Measurements from ENCODE around the gene SUPT3H.

DNA sequence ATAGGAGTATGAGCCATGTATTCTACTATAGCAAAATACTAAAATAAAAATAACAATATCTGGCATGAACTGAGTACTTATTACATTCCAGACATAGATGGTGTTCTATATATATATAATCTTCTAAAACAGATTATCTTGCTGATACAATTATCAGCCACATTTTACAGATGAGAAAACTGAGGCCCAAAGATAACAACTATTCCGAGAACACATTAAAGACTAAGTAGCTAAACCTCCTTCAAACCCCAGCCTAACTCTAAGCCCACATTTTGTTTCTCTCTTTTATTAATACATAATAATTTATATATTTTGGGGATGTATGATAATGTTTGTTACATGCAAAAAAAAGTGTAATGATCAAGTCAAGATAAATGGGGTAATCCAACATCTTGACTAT, 148.3 kb downstream of the SUPT3H start:
- TF ChIP-seq, protein P1, sequence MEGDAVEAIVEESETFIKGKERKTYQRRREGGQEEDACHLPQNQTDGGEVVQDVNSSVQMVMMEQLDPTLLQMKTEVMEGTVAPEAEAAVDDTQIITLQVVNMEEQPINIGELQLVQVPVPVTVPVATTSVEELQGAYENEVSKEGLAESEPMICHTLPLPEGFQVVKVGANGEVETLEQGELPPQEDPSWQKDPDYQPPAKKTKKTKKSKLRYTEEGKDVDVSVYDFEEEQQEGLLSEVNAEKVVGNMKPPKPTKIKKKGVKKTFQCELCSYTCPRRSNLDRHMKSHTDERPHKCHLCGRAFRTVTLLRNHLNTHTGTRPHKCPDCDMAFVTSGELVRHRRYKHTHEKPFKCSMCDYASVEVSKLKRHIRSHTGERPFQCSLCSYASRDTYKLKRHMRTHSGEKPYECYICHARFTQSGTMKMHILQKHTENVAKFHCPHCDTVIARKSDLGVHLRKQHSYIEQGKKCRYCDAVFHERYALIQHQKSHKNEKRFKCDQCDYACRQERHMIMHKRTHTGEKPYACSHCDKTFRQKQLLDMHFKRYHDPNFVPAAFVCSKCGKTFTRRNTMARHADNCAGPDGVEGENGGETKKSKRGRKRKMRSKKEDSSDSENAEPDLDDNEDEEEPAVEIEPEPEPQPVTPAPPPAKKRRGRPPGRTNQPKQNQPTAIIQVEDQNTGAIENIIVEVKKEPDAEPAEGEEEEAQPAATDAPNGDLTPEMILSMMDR (IDR thresholded peaks at IDR 0.05; ENCODE audit: low read depth, low read length) = no peak
- TF ChIP-seq MYC (IDR thresholded peaks at IDR 0.05; ENCODE audit: low read depth, low read length) = no peak
- TF ChIP-seq POLR2A (IDR thresholded peaks at IDR 0.05; ENCODE audit: extremely low read depth, insufficient read length) = no peak
